ENCODE data around the gene PCSK6. TPM values are rescaled to one million over a fixed set of nuclear protein-coding genes. Genes with fewer than 3 reads are reported as not detected.

Gene PCSK6
- total RNA-seq, 4 donors from 2014 or later, result 1.4 to 12.8 (median 6.9) TPM

DNA sequence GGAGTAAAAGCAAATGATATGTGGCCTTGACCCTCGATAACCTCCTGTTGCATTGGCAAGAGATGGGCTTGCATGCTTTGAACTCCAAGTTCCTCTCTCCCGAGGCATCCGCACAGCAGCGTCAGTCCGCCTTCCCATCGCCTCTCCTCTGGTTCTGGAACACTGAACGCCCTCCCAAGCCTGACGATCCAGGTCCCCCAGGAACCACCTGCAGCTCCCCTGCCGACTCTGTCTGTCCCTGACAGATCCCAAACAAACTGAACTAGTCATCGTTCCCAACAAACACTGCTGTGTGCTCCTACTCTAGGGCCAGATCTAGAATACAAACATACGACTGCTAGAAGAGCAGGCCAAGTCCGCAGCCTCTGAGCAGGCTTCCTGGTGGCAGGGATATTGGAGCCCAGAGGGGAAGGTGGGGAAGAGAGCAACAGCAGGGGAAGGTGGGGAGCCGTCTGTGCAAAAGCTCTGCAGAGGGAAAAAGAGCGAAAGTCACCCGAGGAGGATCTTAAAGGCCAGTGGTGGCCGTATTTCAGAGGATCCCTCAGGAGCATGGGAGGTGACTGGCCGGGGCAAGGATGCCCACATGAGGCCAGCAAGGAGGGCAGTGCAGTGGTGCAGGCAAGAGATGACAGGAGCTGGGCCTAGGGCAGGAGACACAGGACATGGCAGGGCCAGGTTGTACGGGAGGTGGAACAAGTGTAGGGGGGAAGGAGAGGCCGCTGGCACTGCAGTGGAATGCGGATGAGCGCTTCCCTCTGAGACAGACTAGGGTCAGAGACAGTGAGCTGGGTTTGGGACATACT lies 50.8 kb downstream of the PCSK6 start:
- intact Hi-C loops (cut with DNase I; ENCODE audit: low total_unique reads), result no loop called here
- H3K27me3 ChIP-seq, result no peaks in the 10 kb centered on the region
- no peaks in the 10 kb centered on the region for H3K36me3 ChIP-seq
- TF ChIP-seq, protein P1, sequence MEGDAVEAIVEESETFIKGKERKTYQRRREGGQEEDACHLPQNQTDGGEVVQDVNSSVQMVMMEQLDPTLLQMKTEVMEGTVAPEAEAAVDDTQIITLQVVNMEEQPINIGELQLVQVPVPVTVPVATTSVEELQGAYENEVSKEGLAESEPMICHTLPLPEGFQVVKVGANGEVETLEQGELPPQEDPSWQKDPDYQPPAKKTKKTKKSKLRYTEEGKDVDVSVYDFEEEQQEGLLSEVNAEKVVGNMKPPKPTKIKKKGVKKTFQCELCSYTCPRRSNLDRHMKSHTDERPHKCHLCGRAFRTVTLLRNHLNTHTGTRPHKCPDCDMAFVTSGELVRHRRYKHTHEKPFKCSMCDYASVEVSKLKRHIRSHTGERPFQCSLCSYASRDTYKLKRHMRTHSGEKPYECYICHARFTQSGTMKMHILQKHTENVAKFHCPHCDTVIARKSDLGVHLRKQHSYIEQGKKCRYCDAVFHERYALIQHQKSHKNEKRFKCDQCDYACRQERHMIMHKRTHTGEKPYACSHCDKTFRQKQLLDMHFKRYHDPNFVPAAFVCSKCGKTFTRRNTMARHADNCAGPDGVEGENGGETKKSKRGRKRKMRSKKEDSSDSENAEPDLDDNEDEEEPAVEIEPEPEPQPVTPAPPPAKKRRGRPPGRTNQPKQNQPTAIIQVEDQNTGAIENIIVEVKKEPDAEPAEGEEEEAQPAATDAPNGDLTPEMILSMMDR (IDR thresholded peaks at IDR 0.05), result no peak
- no peak for DNase-seq
- H3K27ac ChIP-seq, result peak overlapping the region; percentile 5 to 39
- H3K9me3 ChIP-seq, result no peaks in the 10 kb centered on the region
- H3K4me1 ChIP-seq, result no peaks in the 10 kb centered on the region
- no peak overlapping the region for H3K4me3 ChIP-seq

GRCh38 chr15:101437618-101438481 lies 51.7 kb downstream of the PCSK6 start:
- intact Hi-C loops (cut with DNase I; ENCODE audit: low total_unique reads), result no loop called here
- no peaks in the 10 kb centered on the region for H3K27me3 ChIP-seq
- H3K4me1 ChIP-seq, result no peaks in the 10 kb centered on the region
- no peaks in the 10 kb centered on the region for H3K36me3 ChIP-seq
- H3K9me3 ChIP-seq, result no peaks in the 10 kb centered on the region
- no peak overlapping the region for H3K4me3 ChIP-seq
- no peak for DNase-seq
- no peak for TF ChIP-seq POLR2A (IDR thresholded peaks at IDR 0.05)
- TF ChIP-seq, protein P1 (IDR thresholded peaks at IDR 0.05), result no peak
- no peak overlapping the region for H3K27ac ChIP-seq

- H3K4me3 ChIP-seq, result no peak overlapping the region
- intact Hi-C loops (cut with DNase I; ENCODE audit: low total_unique reads), result no loop called here
- TF ChIP-seq, protein P1 (IDR thresholded peaks at IDR 0.05), result no peak
Observed at GRCh38 chr15:101437209-101437608, 52.3 kb downstream of the PCSK6 start.

GRCh38 chr15:101436526-101436925 lies 53.0 kb downstream of the PCSK6 start:
- H3K4me3 ChIP-seq, result no peak overlapping the region
- intact Hi-C loops (cut with DNase I; ENCODE audit: low total_unique reads), result no loop called here

More at GRCh38 chr15:101437209-101437608, 52.3 kb downstream of the PCSK6 start:
- Histone ChIP-seq H3K9me3 (no peaks in the 10 kb centered on the region), H3K27me3 (no peaks in the 10 kb centered on the region), H3K27ac (no peak overlapping the region), H3K4me1 (no peaks in the 10 kb centered on the region), H3K36me3 (no peaks in the 10 kb centered on the region)
- DNase-seq, result no peak

More at GRCh38 chr15:101436526-101436925, 53.0 kb downstream of the PCSK6 start:
- H3K36me3 ChIP-seq, result no peaks in the 10 kb centered on the region
- TF ChIP-seq, protein P1 (IDR thresholded peaks at IDR 0.05), result no peak
- TF ChIP-seq POLR2A (IDR thresholded peaks at IDR 0.05), result no peak
- no peaks in the 10 kb centered on the region for H3K9me3 ChIP-seq
- DNase-seq, result no peak
- no peaks in the 10 kb centered on the region for H3K27me3 ChIP-seq
- H3K4me1 ChIP-seq, result no peaks in the 10 kb centered on the region
- H3K27ac ChIP-seq, result no peak overlapping the region

Measured in uterus (tissue), 4 donors.